ENCODE results near the gene OLFM4. TPM values are rescaled to one million over a fixed set of nuclear protein-coding genes. Genes with fewer than 3 reads are reported as not detected.

OLFM4 gene
- polyA plus RNA-seq, 3 donors = not detected

GRCh38 chr13:53100394-53101063 lies 71.9 kb downstream of the OLFM4 start:
- Histone ChIP-seq H3K36me3 (replicated peaks in 1 of 2; ENCODE audit: control insufficient read depth in 1 of 2, insufficient read depth in 2 of 2, low read length in 2 of 2) (no peaks in the 10 kb centered on the region), H3K9ac (ENCODE audit: insufficient read depth, low read length, poor library complexity, severe bottlenecking) (no peak overlapping the region), H3K4me2 (replicated peaks; ENCODE audit: extremely low read depth, low read length, poor library complexity, severe bottlenecking) (no peak overlapping the region), H3K79me2 (ENCODE audit: insufficient read depth, low read length) (no peaks in the 10 kb centered on the region), H4K20me1 (ENCODE audit: insufficient read depth, low read length) (no peaks in the 10 kb centered on the region), H2AFZ (ENCODE audit: insufficient read depth, low read depth, low read length, poor library complexity, severe bottlenecking) (no peak overlapping the region), H3K4me3 (replicated peaks in 1 of 3; ENCODE audit: low read depth in 2 of 3, low read length in 3 of 3) (no peak overlapping the region), H3K27me3 (ENCODE audit: control insufficient read depth in 2 of 2, insufficient read depth in 2 of 2, low read length in 2 of 2) (no peaks in the 10 kb centered on the region), H3K9me3 (replicated peaks in 1 of 2; ENCODE audit: control insufficient read depth in 1 of 2, insufficient read depth in 1 of 2, low read length in 2 of 2) (no peaks in the 10 kb centered on the region), H3K4me1 (ENCODE audit: control insufficient read depth in 1 of 2, insufficient read depth in 2 of 2, low read length in 2 of 2) (no peaks in the 10 kb centered on the region), H3K27ac (ENCODE audit: low read depth in 1 of 2, low read length in 2 of 2) (no peak overlapping the region)
- Mint-ChIP-seq H3K4me3 (no peak overlapping the region), H3K27ac (no peak overlapping the region), H3K36me3 (no peaks in the 10 kb centered on the region), H3K9me3 (peaks cover 0 to 7% (median 3%) of the 10 kb centered on the region in 7 donors), H3K27me3 (ENCODE audit: low read depth in 3 of 3) (peaks cover 0 to 1% (median 0%) of the 10 kb centered on the region in 3 donors), H3K4me1 (no peaks in the 10 kb centered on the region)
- no CpG with 5 or more reads among the region's 1 CpG for WGBS (ENCODE audit: insufficient coverage)
- intact Hi-C loops (cut with micrococcal nuclease) = no loop called here
- DNase-seq = no peak
- TF ChIP-seq CTCF (IDR thresholded peaks at IDR 0.05) = no peak

Other genes with a start within 250 kb of the OLFM4 start
- gene PCDH8, start 180.2 kb upstream of the OLFM4 start, polyA plus RNA-seq = not detected